ENCODE results near the gene PPP1R3F.
"Not testable (repeated sequence)": the region's sequence is repeated elsewhere in the genome, so short reads cannot be mapped to it uniquely, and the experiment has no call there.

GRCh38 chrX:49299293-49299692 is 29.7 kb downstream of the PPP1R3F start:
- TF ChIP-seq CTCF, POLR2A (IDR thresholded peaks at IDR 0.05): not testable (repeated sequence)

Data from esophagus squamous epithelium (tissue), 4 donors.